GM19193 (cell line): ENCODE measurements around the gene BAZ2B.

ENCODE experiments used
- POLR2A ChIP-seq: IDR thresholded peaks from 4 replicates; pipeline ENCODE4 v1.6.1; 2011; ENCODE audit not compliant: insufficient read depth, insufficient read length; ENCODE audit errors: extremely low read depth

BAZ2B gene

DNA sequence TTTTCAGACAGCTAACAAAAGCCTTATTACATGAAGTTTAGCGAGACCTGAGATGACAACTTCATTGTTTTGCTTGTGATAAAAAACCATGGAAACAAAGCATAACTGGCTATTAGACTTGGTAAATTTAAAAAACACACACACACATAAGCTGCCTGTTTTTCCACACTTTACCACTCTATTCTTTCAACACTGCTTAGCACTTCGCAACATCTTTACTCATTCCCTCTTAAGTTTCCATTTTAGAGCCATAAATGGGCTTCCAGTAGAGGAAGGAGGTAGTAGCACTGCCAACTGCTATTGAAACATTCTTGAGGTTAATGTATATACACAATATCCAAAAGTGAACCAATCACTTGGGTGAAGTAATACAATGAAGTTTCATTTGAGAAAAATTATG, 54.1 kb downstream of the BAZ2B start:
- TF ChIP-seq POLR2A: no peak

GRCh38 chr2:159561786-159562185, 54.6 kb downstream of the BAZ2B start:
- no peak for TF ChIP-seq POLR2A

DNA sequence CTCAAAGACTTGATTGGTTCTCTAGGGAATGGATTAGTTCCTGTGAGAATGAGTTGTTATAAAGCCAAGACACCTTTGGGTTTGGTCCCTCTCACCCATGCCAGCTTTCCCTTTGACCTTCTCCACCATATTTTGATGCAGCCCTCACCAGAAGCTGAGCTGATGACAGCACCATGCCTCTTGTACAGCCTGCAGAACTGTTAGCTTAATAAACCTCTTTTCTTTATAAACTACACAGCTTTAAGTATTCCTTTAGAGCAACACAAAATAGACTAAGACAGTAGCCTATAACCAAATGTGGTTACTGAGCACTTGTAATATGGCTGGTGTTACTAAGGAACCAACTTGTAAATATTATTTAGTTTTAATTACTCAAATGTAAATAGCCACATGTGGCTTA, 55.1 kb downstream of the BAZ2B start:
- TF ChIP-seq POLR2A: no peak

GRCh38 chr2:159559034-159559433, 57.3 kb downstream of the BAZ2B start:
- TF ChIP-seq POLR2A: no peak

GRCh38 chr2:159558479-159558878, 57.9 kb downstream of the BAZ2B start:
- no peak for TF ChIP-seq POLR2A

DNA sequence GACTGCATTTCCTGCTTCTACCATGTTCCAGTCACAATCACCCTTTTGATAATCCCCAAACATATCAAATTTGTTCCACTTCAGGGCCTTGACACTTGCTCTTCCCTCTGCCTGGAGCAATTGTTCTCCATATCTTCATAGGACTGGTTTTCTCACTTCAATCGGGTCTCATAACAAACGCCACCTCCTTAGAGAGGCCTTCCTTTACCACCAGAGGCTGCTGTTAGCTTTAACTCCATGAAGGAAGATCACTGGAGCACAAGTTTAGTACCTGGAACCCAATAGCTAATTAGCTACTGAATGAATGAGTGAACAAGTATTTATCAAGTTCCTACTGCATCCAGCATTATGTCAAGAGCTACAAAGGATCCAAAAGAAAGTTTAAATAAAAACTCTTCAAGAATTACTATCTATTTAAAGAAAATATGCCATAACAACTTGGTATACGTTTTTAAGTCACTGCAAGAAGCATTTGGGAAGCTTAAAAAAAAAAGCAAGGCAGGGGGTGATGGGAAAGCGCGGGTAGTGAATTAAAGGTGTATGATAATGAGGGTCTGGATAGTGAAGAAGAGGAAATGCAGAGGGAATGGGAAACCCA, 58.8 kb downstream of the BAZ2B start:
- no peak for TF ChIP-seq POLR2A

GRCh38 chr2:159555651-159556392, 60.5 kb downstream of the BAZ2B start:
- no peak for TF ChIP-seq POLR2A

GRCh38 chr2:159553727-159554126, 62.6 kb downstream of the BAZ2B start:
- no peak for TF ChIP-seq POLR2A

- no peak for TF ChIP-seq POLR2A
These were observed 64.5 kb downstream of the BAZ2B start for GRCh38 chr2:159551806-159552205.

DNA sequence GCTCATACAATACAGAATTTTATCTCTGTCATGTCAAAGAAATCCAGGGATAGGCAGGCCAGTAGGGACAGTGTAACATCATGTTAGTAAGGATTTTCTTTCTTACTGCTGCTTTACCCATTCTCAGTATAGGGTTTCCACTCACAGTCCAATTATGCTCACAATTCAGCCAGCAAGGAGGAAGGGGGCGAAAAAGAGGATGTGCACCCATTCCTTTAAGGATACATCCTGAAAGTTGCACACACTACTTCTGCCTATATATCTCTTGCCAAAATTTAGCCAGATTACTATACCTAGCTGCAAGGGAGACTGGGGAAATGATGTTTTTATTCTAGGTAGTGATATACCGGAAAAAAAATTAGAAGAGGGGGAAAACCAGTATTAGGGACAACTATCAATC, 66.1 kb downstream of the BAZ2B start:
- TF ChIP-seq POLR2A: no peak

- no peak for TF ChIP-seq POLR2A
These were observed 67.1 kb downstream of the BAZ2B start for GRCh38 chr2:159549234-159549633.

DNA sequence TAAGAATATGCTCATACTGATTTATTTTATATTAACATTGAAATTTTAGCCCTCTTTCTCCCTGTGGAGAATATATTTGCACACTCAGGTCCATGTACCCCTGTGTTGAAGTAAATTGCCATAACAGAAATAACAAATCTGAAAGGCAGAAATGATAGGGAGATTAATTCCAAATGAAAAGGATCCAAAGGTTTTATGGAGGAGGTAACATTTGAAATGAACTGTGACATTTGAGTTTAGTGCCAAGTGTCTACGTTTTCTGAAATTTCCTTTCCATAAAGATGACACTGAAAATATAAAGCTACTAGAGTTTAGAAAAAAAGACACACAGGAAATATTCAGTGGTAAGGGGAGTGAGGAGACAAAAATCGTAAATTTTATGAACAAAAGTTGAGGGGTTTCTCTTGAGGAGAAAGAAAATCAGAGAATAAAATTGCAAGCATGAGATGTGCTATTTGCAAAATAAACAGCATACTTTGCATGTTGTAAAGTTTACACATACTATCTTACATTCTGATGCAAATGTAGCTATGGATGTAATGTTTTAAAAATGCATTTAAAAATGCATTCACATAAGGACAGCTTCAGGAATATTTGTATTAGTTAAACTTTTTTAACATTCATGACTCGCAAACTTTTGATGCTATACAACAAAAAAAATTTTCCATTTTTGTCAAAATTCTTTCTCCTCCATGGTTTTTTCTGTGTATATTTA, 69.5 kb downstream of the BAZ2B start:
- TF ChIP-seq POLR2A: no peak

DNA sequence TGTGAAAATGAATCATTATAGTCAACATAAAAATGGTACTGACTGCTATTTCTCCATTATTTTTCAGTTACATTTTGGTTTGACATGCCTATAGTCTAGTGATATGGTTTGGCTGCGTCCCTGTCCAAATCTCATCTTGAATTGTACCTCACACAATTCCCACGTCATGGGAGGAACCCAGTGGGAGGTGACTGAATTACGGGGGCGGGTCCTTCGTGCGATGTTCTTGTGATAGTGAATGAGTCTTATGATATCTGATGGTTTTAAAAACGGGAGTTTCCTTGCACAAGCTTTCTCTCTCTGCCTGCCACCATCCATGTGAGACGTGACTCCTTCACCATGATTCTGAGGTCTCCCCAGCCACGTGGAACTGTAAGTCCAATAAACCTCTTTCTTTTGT, 70.3 kb downstream of the BAZ2B start:
- TF ChIP-seq POLR2A: no peak

DNA sequence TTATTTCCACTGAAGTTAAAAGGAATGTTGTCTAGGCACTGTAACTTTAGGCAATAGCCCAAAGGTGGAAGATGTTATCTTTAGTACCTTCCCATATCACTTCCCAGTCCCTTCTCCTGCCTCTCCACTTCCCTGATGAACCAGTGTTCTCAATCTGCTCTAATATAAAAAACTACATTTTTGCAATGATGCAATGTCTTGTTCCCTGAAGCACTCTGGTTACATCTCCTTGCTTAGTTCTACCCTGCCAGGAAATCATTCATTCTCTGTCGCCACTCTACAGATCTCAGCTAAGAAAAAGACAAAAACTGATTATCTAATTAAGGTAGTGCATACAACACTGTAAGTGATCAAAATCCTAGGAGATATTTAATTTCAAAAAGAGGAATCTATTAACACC, 71.3 kb downstream of the BAZ2B start:
- no peak for TF ChIP-seq POLR2A

DNA sequence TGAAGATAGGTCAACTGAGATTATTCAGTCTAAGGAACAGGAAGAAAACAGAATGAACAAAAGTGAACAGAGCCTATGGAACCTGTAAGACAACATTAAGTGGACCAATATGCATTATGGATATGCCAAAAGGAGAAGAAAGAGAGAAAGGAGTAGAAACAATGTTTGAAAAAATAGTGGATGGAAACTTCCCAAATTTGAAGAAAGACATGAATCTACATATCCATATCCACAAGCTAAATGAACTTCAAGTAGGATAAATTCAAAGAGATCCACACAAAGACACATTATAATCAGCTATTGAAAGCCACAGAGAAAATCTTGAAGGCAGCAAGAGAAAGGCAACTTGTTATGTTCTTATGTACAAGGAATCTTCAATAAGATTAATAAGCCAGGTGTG, 74.2 kb downstream of the BAZ2B start:
- no peak for TF ChIP-seq POLR2A

DNA sequence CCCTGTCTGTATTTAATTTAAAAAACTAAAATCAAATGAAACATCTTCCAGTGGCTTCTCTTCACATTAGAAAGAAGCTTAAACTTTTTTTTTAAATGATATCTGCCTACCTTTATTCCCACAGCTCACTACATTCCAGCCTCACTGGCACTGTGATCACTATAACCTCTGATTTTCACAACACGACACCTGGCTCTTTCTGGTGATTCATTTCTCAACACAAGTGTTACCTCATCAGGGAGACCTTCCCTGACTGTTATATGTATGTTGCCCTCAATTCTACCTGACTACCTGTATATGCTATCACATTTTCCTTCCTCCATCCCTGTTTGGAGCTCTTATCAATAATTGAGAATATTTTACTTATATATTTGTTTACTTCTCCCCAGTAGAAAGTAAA, 76.6 kb downstream of the BAZ2B start:
- no peak for TF ChIP-seq POLR2A

DNA sequence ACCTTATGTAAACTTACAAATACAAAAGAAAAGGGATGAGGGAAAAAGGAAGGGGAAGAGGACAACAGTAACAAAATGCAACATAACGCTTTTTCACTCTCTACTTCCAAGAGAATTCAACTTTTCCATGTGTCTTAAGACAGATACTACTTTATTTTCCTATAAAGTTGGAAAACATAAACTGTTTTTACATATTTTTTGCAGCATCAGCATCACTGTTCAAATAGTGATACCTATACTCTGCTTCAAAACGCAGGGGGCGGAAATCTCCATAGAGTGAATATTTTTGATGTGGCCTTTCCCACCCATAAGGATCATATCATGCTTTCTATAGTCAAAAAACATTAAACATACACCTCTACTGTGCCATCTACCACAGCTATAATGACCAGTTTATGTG, 77.5 kb downstream of the BAZ2B start:
- no peak for TF ChIP-seq POLR2A

DNA sequence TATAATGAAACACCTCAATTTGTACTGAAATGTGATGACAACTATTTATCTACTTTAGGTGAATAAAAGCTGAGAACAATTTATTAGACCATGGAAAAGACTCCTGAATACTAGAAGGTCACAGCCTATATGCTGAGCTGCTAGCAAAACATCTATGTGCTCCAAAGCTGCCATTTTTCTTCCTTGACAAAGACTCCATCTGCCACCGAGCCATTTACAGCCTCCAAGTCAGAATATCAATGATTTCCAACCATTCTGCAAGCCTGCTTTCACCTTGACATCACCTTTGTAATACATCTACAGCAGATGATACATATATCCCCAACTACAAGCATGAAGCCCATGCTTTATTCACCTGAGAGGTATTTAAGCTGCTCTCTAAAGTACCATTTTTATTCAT, 84.9 kb downstream of the BAZ2B start:
- TF ChIP-seq POLR2A: no peak
